IMR-90 (cell line): Measurements from ENCODE around the gene ZNF827. TPM values are rescaled to one million over a fixed set of nuclear protein-coding genes. Genes with fewer than 3 reads are reported as not detected.

ENCODE experiments used
- ATAC-seq: fragments of 200-7000 bp; cut with Tn5 transposase; 2 replicates; pipeline ENCODE4 v1.9.1; 2020; ENCODE audit warnings: low read depth, mild to moderate bottlenecking, moderate library complexity
- BruUV-seq: library from RNA; stranded (reverse); fragments of 400-500 nt; replicated peaks from 2 replicates; lab custom pipeline; 2021; lab: Mats Ljungman, UMichigan
- CTCF ChIA-PET: fragments of 300-600 bp; formaldehyde crosslinking; extraction: SDS; loops from one replicate; lab custom pipeline; 2021; ENCODE audit warnings: antibody characterized with exemption; lab: Yijun Ruan, JAX
- POLR2A ChIA-PET: fragments of 300-600 bp; sonication (Branson Sonifier 250); formaldehyde crosslinking; loops from one replicate; lab custom pipeline; 2022; ENCODE audit warnings: antibody characterized with exemption; ENCODE audit not compliant: unreplicated experiment; lab: Charles Lee
- DNase-seq: peaks from one replicate; pipeline ENCODE4 v3.0.0; 2013
- H2AFZ ChIP-seq: replicated peaks from 2 replicates; pipeline ENCODE3; 2013; ENCODE audit warnings: low read length, mild to moderate bottlenecking; ENCODE audit not compliant: poor library complexity
- H2AK5ac ChIP-seq: 2 replicates; pipeline ENCODE4 v1.6.1; 2013; ENCODE audit warnings: low read depth, low read length, inconsistent platforms
- H2AK9ac ChIP-seq: replicated peaks from 2 replicates; pipeline ENCODE3; 2013; ENCODE audit warnings: mild to moderate bottlenecking, low read depth, low read length, moderate library complexity; ENCODE audit not compliant: poor library complexity
- H2BK120ac ChIP-seq: 2 replicates; pipeline ENCODE4 v1.6.1; 2013; ENCODE audit warnings: low read depth, low read length, inconsistent platforms
- H2BK15ac ChIP-seq: 3 replicates; pipeline ENCODE4 v1.6.1; 2013; ENCODE audit warnings: low read depth, low read length, inconsistent platforms
- H2BK20ac ChIP-seq: 2 replicates; pipeline ENCODE4 v1.6.1; 2013; ENCODE audit warnings: low read depth, mild to moderate bottlenecking, inconsistent platforms, low read length, moderate library complexity
- H2BK5ac ChIP-seq: 2 replicates; pipeline ENCODE4 v1.6.1; 2013; ENCODE audit warnings: mild to moderate bottlenecking, low read depth, low read length, inconsistent platforms; ENCODE audit not compliant: poor library complexity, severe bottlenecking
- H3K14ac ChIP-seq: replicated peaks from 2 replicates; pipeline ENCODE4 v1.6.1; 2013; ENCODE audit warnings: low read depth, low read length, inconsistent platforms
- H3K18ac ChIP-seq: 2 replicates; pipeline ENCODE4 v1.6.1; 2013; ENCODE audit warnings: low read depth, low read length, control low read depth
- H3K23ac ChIP-seq: 2 replicates; pipeline ENCODE4 v1.6.1; 2013; ENCODE audit warnings: low read depth, low read length, inconsistent platforms
- H3K27ac ChIP-seq: 2 replicates; pipeline ENCODE4 v1.5.1; 2013; ENCODE audit warnings: mild to moderate bottlenecking, control low read depth, low read length; ENCODE audit not compliant: insufficient read depth
- H3K27me3 ChIP-seq: 2 replicates; pipeline ENCODE4 v1.6.1; 2013; ENCODE audit warnings: low read length; ENCODE audit not compliant: control insufficient read depth, insufficient read depth
- H3K36me3 ChIP-seq: 2 replicates; pipeline ENCODE4 v1.6.1; 2013; ENCODE audit warnings: low read length, mixed read lengths; ENCODE audit not compliant: control insufficient read depth, insufficient read depth
- H3K4ac ChIP-seq: 2 replicates; pipeline ENCODE4 v1.6.1; 2013; ENCODE audit warnings: low read depth, low read length, inconsistent platforms
- H3K4me1 ChIP-seq: 2 replicates; pipeline ENCODE4 v1.6.1; 2013; ENCODE audit warnings: low read length, mixed read lengths; ENCODE audit not compliant: control insufficient read depth, insufficient read depth
- H3K4me2 ChIP-seq: 2 replicates; pipeline ENCODE4 v1.6.1; 2013; ENCODE audit warnings: low read depth, mild to moderate bottlenecking, control low read depth, low read length, moderate library complexity
- H3K4me3 ChIP-seq: 2 replicates; pipeline ENCODE4 v1.5.1; 2013; ENCODE audit warnings: low read depth, mild to moderate bottlenecking, control low read depth, low read length, moderate library complexity; ENCODE audit not compliant: insufficient read depth
- H3K56ac ChIP-seq: 2 replicates; pipeline ENCODE4 v1.6.1; 2013; ENCODE audit warnings: low read length, inconsistent platforms; ENCODE audit not compliant: insufficient read depth; ENCODE audit errors: extremely low read depth
- H3K79me1 ChIP-seq, 2 experiments: 2 replicates each; pipeline ENCODE4 v1.6.1; 2013; ENCODE audit warnings: low read length in 2 of 2, inconsistent platforms in 1 of 2, low read depth in 1 of 2
- H3K9ac ChIP-seq: 2 replicates; pipeline ENCODE4 v1.6.1; 2013; ENCODE audit warnings: low read depth, low read length, control low read depth
- H3K9me1 ChIP-seq: 2 replicates; pipeline ENCODE4 v1.6.1; 2013; ENCODE audit warnings: low read length, inconsistent platforms; ENCODE audit not compliant: insufficient read depth
- H3K9me3 ChIP-seq: 2 replicates; pipeline ENCODE4 v1.6.1; 2013; ENCODE audit warnings: low read length; ENCODE audit not compliant: control insufficient read depth, insufficient read depth
- H4K20me1 ChIP-seq: 2 replicates; pipeline ENCODE4 v1.6.1; 2013; ENCODE audit warnings: low read length, inconsistent platforms; ENCODE audit not compliant: insufficient read depth
- H4K5ac ChIP-seq: 2 replicates; pipeline ENCODE4 v1.6.1; 2013; ENCODE audit warnings: mild to moderate bottlenecking, low read depth, low read length, control low read depth
- H4K8ac ChIP-seq, 2 experiments: 2 replicates each; pipeline ENCODE4 v1.6.1; 2013; ENCODE audit warnings: low read depth in 2 of 2, low read length in 2 of 2, control low read depth in 1 of 2, inconsistent platforms in 1 of 2
- H4K91ac ChIP-seq: 2 replicates; pipeline ENCODE4 v1.6.1; 2013; ENCODE audit warnings: low read depth, low read length, inconsistent platforms; ENCODE audit not compliant: insufficient read depth
- BHLHE40 ChIP-seq: fragments of 150-350 bp; IDR thresholded peaks from 2 replicates; pipeline ENCODE4 v1.6.1; 2016; ENCODE audit warnings: mild to moderate bottlenecking, low read depth, low read length
- CTCF ChIP-seq: conservative IDR thresholded peaks from 2 replicates; pipeline ENCODE4 v1.5.1; 2012; ENCODE audit warnings: mild to moderate bottlenecking, low read depth, low read length, improper control_type of control experiment
- FOS ChIP-seq: fragments of 150-350 bp; IDR thresholded peaks from 2 replicates; pipeline ENCODE4 v1.6.1; 2016; ENCODE audit warnings: low read depth, low read length
- MAFK ChIP-seq: IDR thresholded peaks from 2 replicates; pipeline ENCODE4 v1.6.1; 2012; ENCODE audit warnings: low read depth, low read length, improper control_type of control experiment
- MAZ ChIP-seq: IDR thresholded peaks from 2 replicates; pipeline ENCODE4 v1.6.1; 2012; ENCODE audit warnings: low read depth, mild to moderate bottlenecking, low read length, improper control_type of control experiment, moderate library complexity, borderline replicate concordance
- MXI1 ChIP-seq: IDR thresholded peaks from 2 replicates; pipeline ENCODE4 v1.6.1; 2012; ENCODE audit warnings: low read depth, mild to moderate bottlenecking, low read length, moderate library complexity, borderline replicate concordance
- NFE2L2 ChIP-seq: fragments of 150-350 bp; IDR thresholded peaks from 2 replicates; pipeline ENCODE4 v1.6.1; 2016; ENCODE audit warnings: low read depth, mild to moderate bottlenecking, low read length
- RAD21 ChIP-seq: IDR thresholded peaks from 2 replicates; pipeline ENCODE4 v1.6.1; 2012; ENCODE audit warnings: low read length, improper control_type of control experiment
- RCOR1 ChIP-seq: IDR thresholded peaks from 2 replicates; pipeline ENCODE4 v1.6.1; 2012; ENCODE audit warnings: mild to moderate bottlenecking, low read length, improper control_type of control experiment; ENCODE audit not compliant: insufficient replicate concordance
- SMC3 ChIP-seq: fragments of 150-350 bp; IDR thresholded peaks from 2 replicates; pipeline ENCODE4 v1.6.1; 2016; ENCODE audit warnings: low read depth, mild to moderate bottlenecking, antibody characterized with exemption, low read length, moderate library complexity
- WGBS, 2 experiments: methylation state at CpG; one replicate each; pipeline versions ENCODE4 v1.1.5 to v1.1.7; 2013; ENCODE audit warnings: missing lambda C conversion rate in 2 of 2; ENCODE audit not compliant: insufficient read length in 1 of 2; ENCODE audit errors: extremely low coverage in 2 of 2; 5-methylcytosine and 5-hydroxymethylcytosine counted together
- dilution Hi-C: fragments of 300-500 bp; cut with HindIII; formaldehyde crosslinking; loops from one replicate; pipeline ENCODE4 v1.14.3; 2018; ENCODE audit warnings: low sequenced_read_pairs; ENCODE audit not compliant: unreplicated experiment
- in situ Hi-C: fragments of 300-500 bp; cut with MboI; formaldehyde crosslinking; loops from 3 replicates; pipeline ENCODE4 v1.14.3; 2019; ENCODE audit warnings: low sequenced_read_pairs, inconsistent platforms, mixed read lengths
- intact Hi-C: fragments of 100-400 bp; cut with micrococcal nuclease; formaldehyde crosslinking; loops from 2 replicates; pipeline ENCODE4 v1.10.0; 2022
- polyA plus RNA-seq, 3 experiments: library from polyadenylated mRNA; depleted of rRNA; stranded (reverse); fragments of >200 nt; gene quantifications; 2 replicates each; pipeline ENCODE4 v1.2.3, GENCODE V29; 2012; ENCODE audit warnings: low replicate concordance in 1 of 3
- total RNA-seq: library from RNA; depleted of rRNA; stranded (reverse); fragments of >200 nt; gene quantifications from 2 replicates; pipeline ENCODE4 v1.2.3, GENCODE V29; 2012
- TF ChIP-seq, protein P1 (sequence below): fragments of 150-350 bp; IDR thresholded peaks from 2 replicates; pipeline ENCODE4 v1.6.1; 2017; ENCODE audit warnings: mild to moderate bottlenecking, antibody characterized with exemption, low read length, low read depth

The ZNF827 gene
- total and polyA plus RNA-seq, 2 of the 4 experiments (the other 2 are of a cell fraction), result 6.6 to 31.7 TPM

- ATAC-seq (no peak), DNase-seq (no peak)
- no peak overlapping the region for H3K27ac ChIP-seq
- H3K79me1 ChIP-seq, result peaks cover 0 to 4% of the 10 kb centered on the region in 2 experiments; a peak in 1 of 4 replicates
- no peaks in the 10 kb centered on the region for H3K4me1 ChIP-seq
- no peak overlapping the region for H4K91ac ChIP-seq
- H2AFZ ChIP-seq, result no peak overlapping the region
- no peak overlapping the region for H2BK15ac ChIP-seq
- no peaks in the 10 kb centered on the region for H4K20me1 ChIP-seq
- no peak overlapping the region for H3K56ac ChIP-seq
- H2BK20ac ChIP-seq, result no peak overlapping the region
- no peaks in the 10 kb centered on the region for H3K27me3 ChIP-seq
- H3K9ac ChIP-seq, result no peak overlapping the region
- H2BK120ac ChIP-seq, result no peak overlapping the region
- no peak overlapping the region for H3K4me3 ChIP-seq
- no peak overlapping the region for H4K5ac ChIP-seq
- H3K18ac ChIP-seq, result no peak overlapping the region
- no peak overlapping the region for H2AK5ac ChIP-seq
- H3K9me3 ChIP-seq, result no peaks in the 10 kb centered on the region
- peaks cover 11% of the 10 kb centered on the region for H3K9me1 ChIP-seq
- H3K4me2 ChIP-seq, result no peak overlapping the region
- TF ChIP-seq, protein P1, sequence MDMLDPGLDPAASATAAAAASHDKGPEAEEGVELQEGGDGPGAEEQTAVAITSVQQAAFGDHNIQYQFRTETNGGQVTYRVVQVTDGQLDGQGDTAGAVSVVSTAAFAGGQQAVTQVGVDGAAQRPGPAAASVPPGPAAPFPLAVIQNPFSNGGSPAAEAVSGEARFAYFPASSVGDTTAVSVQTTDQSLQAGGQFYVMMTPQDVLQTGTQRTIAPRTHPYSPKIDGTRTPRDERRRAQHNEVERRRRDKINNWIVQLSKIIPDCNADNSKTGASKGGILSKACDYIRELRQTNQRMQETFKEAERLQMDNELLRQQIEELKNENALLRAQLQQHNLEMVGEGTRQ, result no peak
- TF ChIP-seq FOS (no peak), CTCF (no peak), MXI1 (no peak), MAZ (no peak), SMC3 (no peak), MAFK (no peak), NFE2L2 (no peak), BHLHE40 (no peak), RAD21 (no peak), RCOR1 (no peak)
- H3K23ac ChIP-seq, result no peak overlapping the region
- dilution Hi-C loops (no loop called here), in situ Hi-C loops (no loop called here), intact Hi-C loops (no loop called here)
- no peak overlapping the region for H2AK9ac ChIP-seq
- no peak overlapping the region for H2BK5ac ChIP-seq
- no peak overlapping the region for H4K8ac ChIP-seq
- WGBS, 2 experiments, result no CpG with 5 or more reads among the region's 4 CpGs
- BruUV-seq, result no TSS peak
- no peak overlapping the region for H3K4ac ChIP-seq
- ChIA-PET CTCF (no interaction called here), POLR2A (no interaction called here)
- peaks cover 30% of the 10 kb centered on the region for H3K36me3 ChIP-seq
- no peak overlapping the region for H3K14ac ChIP-seq
These were observed 162.4 kb downstream of the ZNF827 start for GRCh38 chr4:145776208-145776607.
